PC-3 (cell line): Measurements from ENCODE around the gene ATG2A. TPM values are rescaled to one million over a fixed set of nuclear protein-coding genes. Genes with fewer than 3 reads are reported as not detected.

Source experiments
- ATAC-seq: fragments of 200-7000 bp; cut with Tn5 transposase; 2 replicates; pipeline ENCODE4 v1.9.1; 2020; ENCODE audit warnings: mild to moderate bottlenecking, moderate library complexity
- BruUV-seq: library from RNA; stranded (reverse); fragments of 400-500 nt; replicated peaks from 2 replicates; lab custom pipeline; 2021; lab: Mats Ljungman, UMichigan
- CTCF ChIA-PET: fragments of 300-600 bp; sonication (Branson Sonifier 250); formaldehyde crosslinking; loops from one replicate; lab custom pipeline; 2022; ENCODE audit warnings: antibody characterized with exemption; lab: Charles Lee
- POLR2A ChIA-PET: fragments of 300-600 bp; sonication (Branson Sonifier 250); formaldehyde crosslinking; loops from one replicate; lab custom pipeline; 2022; ENCODE audit warnings: antibody characterized with exemption; ENCODE audit not compliant: unreplicated experiment; lab: Charles Lee
- DNase-seq: peaks from one replicate; pipeline ENCODE4 v3.0.0-alpha.2; 2015
- H2AFZ ChIP-seq: fragments of 300-600 bp; sonication (generic); 2 replicates; pipeline ENCODE4 v1.6.0; 2016; ENCODE audit warnings: antibody characterized with exemption, low read length
- H3F3A ChIP-seq: fragments of 300-600 bp; sonication (generic); one replicate; pipeline ENCODE4 v1.6.0; 2017; ENCODE audit warnings: antibody characterized with exemption, low read length, control low read depth, mild to moderate bottlenecking; ENCODE audit not compliant: unreplicated experiment
- H3K27ac ChIP-seq: fragments of 300-600 bp; sonication (generic); 2 replicates; pipeline ENCODE4 v1.5.1; 2016; ENCODE audit warnings: mild to moderate bottlenecking, low read length
- H3K27me3 ChIP-seq: fragments of 300-600 bp; sonication (generic); 2 replicates; pipeline ENCODE4 v1.6.1; 2016; ENCODE audit warnings: low read length, mixed read lengths
- H3K36me3 ChIP-seq: fragments of 300-600 bp; sonication (generic); 2 replicates; pipeline ENCODE4 v1.6.1; 2016; ENCODE audit warnings: low read depth, mixed run types, low read length, mixed read lengths
- H3K4me1 ChIP-seq: fragments of 300-600 bp; sonication (generic); 2 replicates; pipeline ENCODE4 v1.5.1; 2016; ENCODE audit warnings: low read length; ENCODE audit not compliant: insufficient read depth
- H3K4me2 ChIP-seq: fragments of 300-600 bp; sonication (generic); 2 replicates; pipeline ENCODE4 v1.6.0; 2016; ENCODE audit warnings: low read length
- H3K4me3 ChIP-seq: fragments of 300-600 bp; sonication (generic); 2 replicates; pipeline ENCODE4 v1.5.1; 2016; ENCODE audit warnings: mild to moderate bottlenecking, low read length, mixed read lengths
- H3K79me2 ChIP-seq: fragments of 300-600 bp; sonication (generic); 2 replicates; pipeline ENCODE4 v1.6.1; 2017; ENCODE audit warnings: low read length, mixed read lengths
- H3K9ac ChIP-seq: fragments of 300-600 bp; sonication (generic); 2 replicates; pipeline ENCODE4 v1.6.0; 2016; ENCODE audit warnings: mild to moderate bottlenecking, low read length
- H3K9me2 ChIP-seq: fragments of 300-600 bp; sonication (generic); replicated peaks from 2 replicates; pipeline ENCODE4 v1.6.1; 2016; ENCODE audit warnings: mixed run types, low read length, mixed read lengths
- H3K9me3 ChIP-seq: fragments of 300-600 bp; sonication (generic); 2 replicates; pipeline ENCODE4 v1.6.1; 2016; ENCODE audit warnings: low read length, mixed read lengths
- H4K20me1 ChIP-seq: fragments of 300-600 bp; sonication (generic); 2 replicates; pipeline ENCODE4 v1.6.1; 2016; ENCODE audit warnings: low read length, mixed read lengths
- EZH2 ChIP-seq: fragments of 300-600 bp; sonication (generic); IDR thresholded peaks from one replicate; pipeline ENCODE4 v1.6.1; 2017; ENCODE audit warnings: antibody characterized with exemption, mild to moderate bottlenecking, low read length; ENCODE audit not compliant: unreplicated experiment
- EZH2phosphoT487 ChIP-seq: fragments of 300-600 bp; sonication (generic); IDR thresholded peaks from 2 replicates; pipeline ENCODE4 v1.6.1; 2018; ENCODE audit warnings: mild to moderate bottlenecking, antibody characterized with exemption, low read length, borderline replicate concordance
- intact Hi-C: fragments of 100-400 bp; cut with micrococcal nuclease; formaldehyde crosslinking; loops from 2 replicates; pipeline ENCODE4 v1.9.0; 2023
- total RNA-seq: library from RNA; depleted of rRNA; stranded (reverse); fragments of >200 nt; gene quantifications from 2 replicates; pipeline ENCODE4 v1.2.3, GENCODE V29; 2014
- TF ChIP-seq, protein P1 (sequence below): fragments of 300-600 bp; sonication (generic); conservative IDR thresholded peaks from 2 replicates; pipeline ENCODE4 v1.5.1; 2017; ENCODE audit warnings: antibody characterized with exemption, low read depth, mild to moderate bottlenecking, low read length

Gene ATG2A
- total RNA-seq, 1 experiment from 2014 or later: 45.6 TPM

DNA sequence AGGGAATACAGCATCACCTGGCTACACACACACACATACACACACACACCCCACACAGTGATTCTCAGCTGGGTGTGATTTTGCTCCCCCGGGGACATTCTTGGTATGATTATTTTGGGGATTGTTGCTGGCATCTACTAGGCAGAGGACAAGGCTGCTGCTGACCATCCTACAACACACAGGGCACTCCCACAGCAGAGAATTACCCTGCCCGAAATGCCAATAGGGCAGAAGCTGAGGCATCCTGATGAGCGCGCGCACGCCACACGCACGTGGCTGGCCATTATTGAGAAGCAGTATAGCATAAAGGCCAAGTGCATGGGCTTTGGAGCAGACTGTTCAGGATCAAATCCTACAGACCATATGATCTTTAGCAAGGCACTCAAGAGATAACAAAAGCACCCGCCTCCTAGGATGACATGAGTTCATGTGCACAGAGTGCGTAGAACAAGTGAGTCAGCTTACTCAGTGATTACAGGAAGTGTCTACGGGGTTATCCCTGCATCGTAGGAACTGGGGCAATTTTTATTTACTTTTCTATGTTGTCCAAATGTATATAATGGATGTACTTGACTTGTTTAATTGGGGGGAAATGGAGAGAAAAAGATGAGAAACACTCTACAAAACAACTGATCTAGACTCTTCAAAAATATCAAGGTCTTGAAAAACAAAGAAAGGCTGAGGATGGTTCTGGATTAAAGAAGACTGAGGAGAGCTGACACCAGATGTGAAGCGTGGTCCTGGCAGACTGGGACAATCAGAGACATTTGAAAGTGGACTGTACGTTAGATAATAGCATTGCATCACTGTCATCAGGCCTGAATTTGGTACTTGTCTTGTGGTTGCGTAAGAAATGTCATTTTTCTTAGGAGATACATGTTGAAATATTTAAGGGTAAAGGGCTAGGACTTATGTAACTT is 31.4 kb downstream of the ATG2A start:
- H3K9ac ChIP-seq: no peak overlapping the region
- POLR2A ChIA-PET: interaction anchor here (0.5 kb wide), 1 partner anchor 108 kb away, joined by 3 read pairs; no protein-coding TSS in a partner anchor

GRCh38 chr11:64884019-64884418 is 33.0 kb downstream of the ATG2A start:
- Histone ChIP-seq H3K9me2 (no peaks in the 10 kb centered on the region), H2AFZ (no peak overlapping the region), H3K4me1 (peaks cover 28% of the 10 kb centered on the region), H3K4me2 (no peak overlapping the region), H3K9me3 (no peaks in the 10 kb centered on the region), H3K9ac (no peak overlapping the region), H3K27ac (no peak overlapping the region), H3K4me3 (no peak overlapping the region), H3K36me3 (no peaks in the 10 kb centered on the region), H3K27me3 (no peaks in the 10 kb centered on the region), H4K20me1 (no peaks in the 10 kb centered on the region), H3K79me2 (peaks cover 7% of the 10 kb centered on the region), H3F3A (no peaks in the 10 kb centered on the region)
- TF ChIP-seq, protein P1, sequence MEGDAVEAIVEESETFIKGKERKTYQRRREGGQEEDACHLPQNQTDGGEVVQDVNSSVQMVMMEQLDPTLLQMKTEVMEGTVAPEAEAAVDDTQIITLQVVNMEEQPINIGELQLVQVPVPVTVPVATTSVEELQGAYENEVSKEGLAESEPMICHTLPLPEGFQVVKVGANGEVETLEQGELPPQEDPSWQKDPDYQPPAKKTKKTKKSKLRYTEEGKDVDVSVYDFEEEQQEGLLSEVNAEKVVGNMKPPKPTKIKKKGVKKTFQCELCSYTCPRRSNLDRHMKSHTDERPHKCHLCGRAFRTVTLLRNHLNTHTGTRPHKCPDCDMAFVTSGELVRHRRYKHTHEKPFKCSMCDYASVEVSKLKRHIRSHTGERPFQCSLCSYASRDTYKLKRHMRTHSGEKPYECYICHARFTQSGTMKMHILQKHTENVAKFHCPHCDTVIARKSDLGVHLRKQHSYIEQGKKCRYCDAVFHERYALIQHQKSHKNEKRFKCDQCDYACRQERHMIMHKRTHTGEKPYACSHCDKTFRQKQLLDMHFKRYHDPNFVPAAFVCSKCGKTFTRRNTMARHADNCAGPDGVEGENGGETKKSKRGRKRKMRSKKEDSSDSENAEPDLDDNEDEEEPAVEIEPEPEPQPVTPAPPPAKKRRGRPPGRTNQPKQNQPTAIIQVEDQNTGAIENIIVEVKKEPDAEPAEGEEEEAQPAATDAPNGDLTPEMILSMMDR: no peak
- TF ChIP-seq EZH2 (no peak), EZH2phosphoT487 (no peak)
- ChIA-PET POLR2A (no interaction called here), CTCF (no interaction called here)
- DNase-seq: no peak
- ATAC-seq: no peak
- no TSS peak for BruUV-seq
- intact Hi-C loops: no loop called here

More for the DNA sequence above, 31.4 kb downstream of the ATG2A start:
- BruUV-seq: no TSS peak
- H2AFZ ChIP-seq: peak overlapping the region; percentile 31; the same call in 1 of the 2 replicates
- intact Hi-C loops: no loop called here
- TF ChIP-seq, protein P1: no peak
- no peak for TF ChIP-seq EZH2
- H4K20me1 ChIP-seq: no peaks in the 10 kb centered on the region
- H3K36me3 ChIP-seq: no peaks in the 10 kb centered on the region
- H3F3A ChIP-seq: no peaks in the 10 kb centered on the region
- no peaks in the 10 kb centered on the region for H3K27me3 ChIP-seq
- H3K4me3 ChIP-seq: no peak overlapping the region
- no peaks in the 10 kb centered on the region for H3K9me2 ChIP-seq
- peaks cover 24% of the 10 kb centered on the region for H3K4me1 ChIP-seq
- ATAC-seq (peak; percentile 61), DNase-seq (peak; percentile 67)
- H3K27ac ChIP-seq: no peak overlapping the region
- CTCF ChIA-PET: no interaction called here
- peak overlapping the region; percentile 36 for H3K4me2 ChIP-seq
- no peaks in the 10 kb centered on the region for H3K79me2 ChIP-seq
- H3K9me3 ChIP-seq: no peaks in the 10 kb centered on the region

- no peaks in the 10 kb centered on the region for H3K9me2 ChIP-seq
- H3K4me2 ChIP-seq: no peak overlapping the region
- peaks cover 25% of the 10 kb centered on the region for H3K4me1 ChIP-seq
- H4K20me1 ChIP-seq: no peaks in the 10 kb centered on the region
- H3K9ac ChIP-seq: no peak overlapping the region
- CTCF ChIA-PET: no interaction called here
- no TSS peak for BruUV-seq
- no peaks in the 10 kb centered on the region for H3K27me3 ChIP-seq
- ATAC-seq: no peak
- no peak for TF ChIP-seq EZH2phosphoT487
- H3K4me3 ChIP-seq: no peak overlapping the region
- H3K36me3 ChIP-seq: no peaks in the 10 kb centered on the region
- no peak for DNase-seq
- no peaks in the 10 kb centered on the region for H3K9me3 ChIP-seq
- H3K27ac ChIP-seq: no peak overlapping the region
- no peaks in the 10 kb centered on the region for H3F3A ChIP-seq
- H2AFZ ChIP-seq: no peak overlapping the region
- intact Hi-C loops: no loop called here
- peaks cover 10% of the 10 kb centered on the region for H3K79me2 ChIP-seq
- POLR2A ChIA-PET: no interaction called here
These were observed 33.4 kb downstream of the ATG2A start for GRCh38 chr11:64883575-64883974.
